ENCODE data around the gene ABCA10. TPM values are rescaled to one million over a fixed set of nuclear protein-coding genes. Genes with fewer than 3 reads are reported as not detected.

ABCA10 gene
- total and polyA plus RNA-seq, 2 donors (not counting 1 experiment from before 2014, with no cell fraction given), result 0.55 to 1.9 TPM

DNA sequence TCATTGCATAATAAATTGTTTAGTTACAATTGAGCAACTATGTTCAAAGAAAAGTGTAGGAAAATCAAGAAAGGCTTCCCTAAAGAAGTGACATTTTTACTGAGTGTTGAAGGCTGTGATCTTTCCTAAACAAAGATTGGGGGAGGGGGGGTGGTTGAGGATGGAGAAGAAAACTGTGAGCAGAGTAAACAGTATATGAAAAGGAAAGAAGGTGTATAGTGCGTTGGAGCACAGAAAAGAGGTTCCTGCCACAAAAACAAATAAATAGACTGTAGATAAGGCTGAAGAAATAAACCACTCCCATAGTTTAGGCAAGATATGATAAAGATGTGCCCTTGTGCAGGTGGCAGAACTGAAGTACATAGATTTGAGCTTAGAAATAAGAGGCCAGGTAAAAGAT is 8.5 kb downstream of the ABCA10 start:
- intact Hi-C loops (cut with micrococcal nuclease), result no loop called here
- H4K20me1 ChIP-seq (ENCODE audit: control insufficient read depth, insufficient read depth, low read length, poor library complexity, severe bottlenecking), result no peaks in the 10 kb centered on the region
- no CpG with 5 or more reads among the region's 1 CpG for WGBS (ENCODE audit: insufficient coverage)
- H3K9ac ChIP-seq (ENCODE audit: low read length), result no peak overlapping the region
- peaks cover 5 to 11% of the 10 kb centered on the region in 2 donors for H3K4me1 ChIP-seq (ENCODE audit: control insufficient read depth in 2 of 2, insufficient read depth in 2 of 2, low read length in 2 of 2)
- H3K36me3 ChIP-seq (replicated peaks in 1 of 2; ENCODE audit: control extremely low read depth in 1 of 2, control insufficient read depth in 1 of 2, extremely low read depth in 1 of 2, insufficient read depth in 2 of 2, low read length in 1 of 2), result no peaks in the 10 kb centered on the region
- ChIA-PET POLR2A (no interaction called here), CTCF (no interaction called here)
- H3K4me2 ChIP-seq (replicated peaks; ENCODE audit: low read depth, low read length, poor library complexity, severe bottlenecking), result no peak overlapping the region
- TF ChIP-seq EZH2 (IDR thresholded peaks at IDR 0.05; ENCODE audit: borderline replicate concordance, insufficient read depth, low read depth, low read length, poor library complexity, severe bottlenecking), result no peak
- TF ChIP-seq, protein P1, sequence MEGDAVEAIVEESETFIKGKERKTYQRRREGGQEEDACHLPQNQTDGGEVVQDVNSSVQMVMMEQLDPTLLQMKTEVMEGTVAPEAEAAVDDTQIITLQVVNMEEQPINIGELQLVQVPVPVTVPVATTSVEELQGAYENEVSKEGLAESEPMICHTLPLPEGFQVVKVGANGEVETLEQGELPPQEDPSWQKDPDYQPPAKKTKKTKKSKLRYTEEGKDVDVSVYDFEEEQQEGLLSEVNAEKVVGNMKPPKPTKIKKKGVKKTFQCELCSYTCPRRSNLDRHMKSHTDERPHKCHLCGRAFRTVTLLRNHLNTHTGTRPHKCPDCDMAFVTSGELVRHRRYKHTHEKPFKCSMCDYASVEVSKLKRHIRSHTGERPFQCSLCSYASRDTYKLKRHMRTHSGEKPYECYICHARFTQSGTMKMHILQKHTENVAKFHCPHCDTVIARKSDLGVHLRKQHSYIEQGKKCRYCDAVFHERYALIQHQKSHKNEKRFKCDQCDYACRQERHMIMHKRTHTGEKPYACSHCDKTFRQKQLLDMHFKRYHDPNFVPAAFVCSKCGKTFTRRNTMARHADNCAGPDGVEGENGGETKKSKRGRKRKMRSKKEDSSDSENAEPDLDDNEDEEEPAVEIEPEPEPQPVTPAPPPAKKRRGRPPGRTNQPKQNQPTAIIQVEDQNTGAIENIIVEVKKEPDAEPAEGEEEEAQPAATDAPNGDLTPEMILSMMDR (IDR thresholded peaks at IDR 0.05), result no peak
- Mint-ChIP-seq H3K27ac (no peak overlapping the region), H3K9me3 (ENCODE audit: insufficient read depth) (no peaks in the 10 kb centered on the region), H3K4me3 (no peak overlapping the region), H3K4me1 (peaks cover 11% of the 10 kb centered on the region), H3K27me3 (no peaks in the 10 kb centered on the region)
- DNase-seq (no peak), ATAC-seq (ENCODE audit: low read depth) (no peak)
- H2AFZ ChIP-seq (ENCODE audit: insufficient read depth, low read depth, low read length, poor library complexity, severe bottlenecking), result no peak overlapping the region
- no peak overlapping the region for H3K27ac ChIP-seq (ENCODE audit: low read length in 2 of 2)
- no peak overlapping the region for H3K4me3 ChIP-seq (ENCODE audit: control extremely low read depth in 1 of 5, extremely low read depth in 1 of 5, insufficient read depth in 1 of 5, low read depth in 2 of 5, low read length in 4 of 5)
- no peaks in the 10 kb centered on the region for H3K9me3 ChIP-seq (ENCODE audit: control extremely low read depth in 1 of 3, control insufficient read depth in 2 of 3, insufficient read depth in 1 of 3, low read length in 2 of 3)
- H3K27me3 ChIP-seq (replicated peaks in 1 of 4; ENCODE audit: control extremely low read depth in 1 of 4, control insufficient read depth in 3 of 4, insufficient read depth in 4 of 4, low read length in 3 of 4), result no peaks in the 10 kb centered on the region
- no peaks in the 10 kb centered on the region for H3K79me2 ChIP-seq (ENCODE audit: control insufficient read depth, insufficient read depth, low read length)

DNA sequence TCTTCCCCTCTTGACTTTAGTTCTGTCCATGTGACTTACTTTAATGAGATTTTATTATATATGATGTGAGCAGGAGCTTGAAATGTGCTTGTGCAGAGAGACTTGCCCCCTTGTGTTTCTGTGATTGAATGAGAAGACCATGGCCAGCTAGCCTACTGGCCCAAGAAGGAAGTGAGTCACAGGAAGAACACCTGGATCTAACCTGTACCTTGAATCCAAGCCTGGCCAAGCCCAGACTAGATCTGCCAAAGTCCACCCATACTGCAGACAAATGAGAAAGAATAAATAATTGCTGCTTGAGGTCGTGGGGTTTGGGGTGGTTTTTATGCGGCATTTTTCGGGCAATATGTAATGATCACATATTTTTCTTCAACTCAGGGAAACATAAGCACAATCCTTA is 9.6 kb downstream of the ABCA10 start:
- ChIA-PET POLR2A (no interaction called here), CTCF (interaction anchor here (1.4 kb wide), 1 partner anchor 447 kb away, joined by 3 read pairs; no protein-coding TSS in a partner anchor)
- ATAC-seq (ENCODE audit: low read depth) (no peak), DNase-seq (no peak)
- Mint-ChIP-seq H3K27ac (no peak overlapping the region), H3K4me3 (no peak overlapping the region), H3K27me3 (no peaks in the 10 kb centered on the region), H3K4me1 (peaks cover 8% of the 10 kb centered on the region), H3K9me3 (ENCODE audit: insufficient read depth) (no peaks in the 10 kb centered on the region)
- Histone ChIP-seq H3K79me2 (ENCODE audit: control insufficient read depth, insufficient read depth, low read length) (no peaks in the 10 kb centered on the region), H3K36me3 (replicated peaks in 1 of 2; ENCODE audit: control extremely low read depth in 1 of 2, control insufficient read depth in 1 of 2, extremely low read depth in 1 of 2, insufficient read depth in 2 of 2, low read length in 1 of 2) (no peaks in the 10 kb centered on the region), H4K20me1 (ENCODE audit: control insufficient read depth, insufficient read depth, low read length, poor library complexity, severe bottlenecking) (no peaks in the 10 kb centered on the region), H2AFZ (ENCODE audit: insufficient read depth, low read depth, low read length, poor library complexity, severe bottlenecking) (no peak overlapping the region), H3K9me3 (ENCODE audit: control extremely low read depth in 1 of 3, control insufficient read depth in 2 of 3, insufficient read depth in 1 of 3, low read length in 2 of 3) (no peaks in the 10 kb centered on the region), H3K4me1 (ENCODE audit: control insufficient read depth in 2 of 2, insufficient read depth in 2 of 2, low read length in 2 of 2) (peaks cover 4 to 5% of the 10 kb centered on the region in 2 donors), H3K4me2 (replicated peaks; ENCODE audit: low read depth, low read length, poor library complexity, severe bottlenecking) (no peak overlapping the region), H3K27me3 (replicated peaks in 1 of 4; ENCODE audit: control extremely low read depth in 1 of 4, control insufficient read depth in 3 of 4, insufficient read depth in 4 of 4, low read length in 3 of 4) (no peaks in the 10 kb centered on the region), H3K27ac (ENCODE audit: low read length in 2 of 2) (no peak overlapping the region), H3K4me3 (ENCODE audit: control extremely low read depth in 1 of 5, extremely low read depth in 1 of 5, insufficient read depth in 1 of 5, low read depth in 2 of 5, low read length in 4 of 5) (no peak overlapping the region), H3K9ac (ENCODE audit: low read length) (no peak overlapping the region)
- WGBS (ENCODE audit: insufficient coverage), result no CpG with 5 or more reads among the region's 3 CpGs
- intact Hi-C loops (cut with micrococcal nuclease), result no loop called here
- TF ChIP-seq EZH2 (IDR thresholded peaks at IDR 0.05; ENCODE audit: borderline replicate concordance, insufficient read depth, low read depth, low read length, poor library complexity, severe bottlenecking), result no peak
- TF ChIP-seq, protein P1 (IDR thresholded peaks at IDR 0.05), result no peak
